K562 treated with DMSO at 1 percent for 24 hours (cell line): ENCODE data around the gene SNW1. TPM values are rescaled to one million over a fixed set of nuclear protein-coding genes. Genes with fewer than 3 reads are reported as not detected.

Experiments
- total RNA-seq: library from RNA; unstranded; fragments of 300-600 nt; gene quantifications from 2 replicates; pipeline ENCODE4 v1.2.3, GENCODE V29; 2022; ENCODE audit warnings: low read depth; ENCODE audit not compliant: insufficient read depth

The SNW1 gene
- total RNA-seq: 48.2 and 56.3 TPM in 2 replicates

DNA sequence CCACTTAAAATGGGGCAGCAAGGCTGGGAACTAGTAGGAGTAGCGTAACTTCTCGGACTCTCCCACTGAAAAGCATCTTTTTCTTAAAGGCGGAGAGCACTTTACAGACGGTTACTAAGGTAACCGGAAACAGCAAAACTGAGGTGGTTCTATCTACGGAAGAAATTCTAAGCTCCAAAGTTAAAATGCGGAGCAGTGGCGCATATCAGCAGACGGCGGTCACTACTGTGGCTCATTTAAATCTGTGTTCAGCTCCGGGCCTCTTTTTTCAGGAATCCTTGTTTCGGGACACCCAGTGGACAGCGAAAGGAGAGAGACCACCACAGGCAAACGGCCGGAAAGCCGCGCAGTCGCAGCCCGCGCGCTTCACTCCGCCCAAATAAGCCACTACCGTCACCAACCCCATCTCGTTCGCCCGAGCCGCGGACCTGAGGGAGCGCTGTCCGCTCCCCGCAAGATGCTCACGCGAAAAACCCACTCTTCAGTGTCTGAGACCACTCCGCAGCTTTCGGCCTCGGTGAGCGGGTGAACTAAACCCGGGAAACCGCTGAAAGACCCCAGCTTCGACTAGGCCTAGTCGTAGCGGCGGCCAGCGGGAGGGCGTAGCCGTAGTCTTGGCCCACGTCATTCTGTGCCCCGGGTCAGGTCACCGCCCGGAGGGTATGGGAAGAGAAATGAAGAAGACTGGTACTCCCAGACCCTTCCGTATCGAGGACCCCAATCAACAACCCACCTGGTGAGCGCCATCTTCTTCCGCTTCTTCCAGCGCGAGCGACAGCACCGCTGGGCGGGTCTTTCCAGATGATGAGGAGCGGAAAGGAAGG lies at the start of gene SNW1:
SNW1 (minus strand) TSS at position 776 of the 824 bp plus-strand sequence; CDS start at position 747, 29 bp downstream.

DNA sequence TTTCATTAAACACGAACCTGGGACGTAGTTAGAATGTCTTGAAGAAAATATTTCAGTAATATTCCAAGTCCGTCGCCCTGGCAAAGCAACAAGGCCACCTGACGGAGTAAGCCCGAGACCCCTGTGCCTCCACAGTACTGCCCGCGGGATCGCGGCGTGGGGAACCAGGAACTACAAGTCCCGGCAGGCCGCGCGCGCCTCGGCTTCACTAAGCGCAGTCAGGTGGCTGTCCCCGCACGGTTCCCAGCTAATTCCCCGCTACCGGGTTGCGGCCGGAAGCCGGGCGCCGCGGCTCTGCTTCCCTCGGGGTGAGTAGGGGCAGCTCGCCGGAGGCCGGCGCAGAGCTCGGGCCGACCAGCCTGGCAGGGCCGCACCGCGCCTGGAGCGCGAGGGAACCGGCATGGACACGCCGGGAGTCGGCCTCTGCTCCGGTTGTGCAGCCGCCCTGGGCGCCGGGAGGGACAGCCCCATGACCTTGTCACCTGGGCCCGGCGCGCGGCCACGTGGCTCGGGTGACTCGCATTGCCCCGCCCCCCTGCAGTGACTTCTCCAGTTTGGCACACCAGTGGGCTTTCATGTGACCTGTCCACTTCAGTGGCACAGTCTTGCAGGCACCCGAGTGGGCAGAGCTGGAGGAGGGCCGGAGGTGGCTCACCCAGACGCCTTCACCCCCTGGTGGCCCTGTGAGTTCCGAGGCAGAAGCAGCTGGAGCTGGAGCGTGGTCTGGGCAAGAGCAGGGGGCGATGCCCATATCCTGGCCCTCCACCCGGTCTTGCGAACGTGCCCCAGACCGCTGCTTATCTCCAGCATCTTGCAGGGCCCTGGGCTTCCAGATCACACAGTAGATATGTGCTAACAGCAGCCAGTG lies 39.1 kb upstream of the SNW1 start, which contains the start of gene ADCK1:
ADCK1 (plus strand) TSS at position 247 of the 868 bp plus-strand sequence. CDS start 18,870 bp downstream, outside the sequence.

DNA sequence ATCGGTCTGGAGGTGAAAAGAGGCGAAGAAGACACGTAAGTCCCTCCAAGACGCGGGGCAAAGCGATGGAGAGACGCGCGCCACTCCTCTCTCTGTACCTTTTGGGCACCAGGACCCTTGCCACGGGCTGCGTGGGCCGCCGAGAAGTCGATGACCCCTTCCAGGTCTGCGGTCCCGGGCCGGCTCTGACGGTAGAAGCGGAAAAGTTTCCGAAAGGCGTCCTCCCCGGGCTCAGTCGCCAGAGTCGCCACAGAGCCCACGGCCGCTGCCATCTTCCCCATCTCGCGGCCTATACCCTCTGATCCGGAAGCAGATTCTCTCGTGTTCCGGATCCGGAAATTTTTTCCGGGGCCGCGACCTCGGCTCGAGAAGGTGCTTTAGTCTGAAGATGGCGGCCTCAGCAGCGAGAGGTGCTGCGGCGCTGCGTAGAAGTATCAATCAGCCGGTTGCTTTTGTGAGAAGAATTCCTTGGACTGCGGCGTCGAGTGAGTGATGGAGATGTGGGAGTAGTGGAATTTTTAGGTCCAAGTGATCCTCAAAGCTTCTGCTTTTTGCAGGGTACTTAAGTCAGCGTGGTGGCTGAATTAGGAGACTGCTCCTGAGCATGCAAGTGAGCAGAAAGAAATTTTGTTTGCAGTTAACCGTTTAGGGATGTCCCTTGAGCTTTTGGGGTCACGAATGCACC lies 53.1 kb downstream of the SNW1 start, which contains the start of the genes ALKBH1 and SLIRP:
ALKBH1 (minus strand) TSS at position 300 of the 685 bp plus-strand sequence; CDS start at position 281, 19 bp downstream.
SLIRP (plus strand) TSS at position 380 of the 685 bp plus-strand sequence; CDS start at position 389, 9 bp downstream.

Other genes starting within 250 kb of the SNW1 start
- 9.1 and 10.9 TPM in 2 replicates for gene SPTLC2, start 144.5 kb downstream of the SNW1 start, total RNA-seq
- gene ALKBH1, start 53.1 kb downstream of the SNW1 start, total RNA-seq: 6.8 and 8.9 TPM in 2 replicates
- gene SLIRP, start 53.1 kb downstream of the SNW1 start, total RNA-seq: 98.4 and 114 TPM in 2 replicates
- gene ADCK1, start 39.0 kb upstream of the SNW1 start, total RNA-seq: 8.4 and 10.1 TPM in 2 replicates